ENCODE data around the gene ARPC2. TPM values are rescaled to one million over a fixed set of nuclear protein-coding genes. Genes with fewer than 3 reads are reported as not detected.

The ARPC2 gene
- total and polyA plus RNA-seq, 2 of the 13 experiments (the other 11 are each of a cell fraction or from before 2014, with no cell fraction given): 168 to 303 TPM

DNA sequence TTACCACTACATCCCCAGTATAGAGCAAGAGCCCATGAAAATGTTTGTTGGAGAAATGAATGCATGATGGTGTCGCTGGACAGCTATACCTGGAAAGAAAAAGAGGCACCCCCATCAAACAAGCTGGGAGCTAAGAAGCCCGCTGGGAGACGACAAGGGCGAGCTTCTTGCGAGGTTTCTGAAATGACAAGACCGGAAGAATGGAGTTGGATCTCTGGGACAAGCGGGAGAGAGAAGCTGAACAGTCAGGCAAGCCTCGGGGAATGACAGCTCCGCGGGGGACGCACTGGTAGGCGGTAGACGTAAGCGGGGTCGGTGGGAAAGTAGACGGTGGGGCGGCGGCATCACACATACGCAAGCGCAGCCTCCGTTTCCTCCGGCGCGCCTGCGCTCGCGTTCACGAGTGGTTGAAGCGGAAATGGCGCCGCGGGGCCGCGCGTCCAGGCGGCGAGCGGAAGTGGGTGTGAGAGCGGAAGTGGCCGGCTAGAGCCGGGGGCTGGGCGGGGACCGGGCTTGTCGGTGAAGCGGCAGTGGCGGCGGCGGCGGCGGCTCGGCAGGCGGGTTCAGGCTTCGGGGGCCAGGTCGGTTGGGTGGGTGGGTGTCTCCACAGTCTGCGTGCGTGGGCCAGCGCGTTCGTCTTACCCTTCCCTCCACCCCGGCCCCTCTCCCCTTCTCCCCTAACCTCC lies at the start of gene ARPC2 (continued):
- TF ChIP-seq, protein P1, sequence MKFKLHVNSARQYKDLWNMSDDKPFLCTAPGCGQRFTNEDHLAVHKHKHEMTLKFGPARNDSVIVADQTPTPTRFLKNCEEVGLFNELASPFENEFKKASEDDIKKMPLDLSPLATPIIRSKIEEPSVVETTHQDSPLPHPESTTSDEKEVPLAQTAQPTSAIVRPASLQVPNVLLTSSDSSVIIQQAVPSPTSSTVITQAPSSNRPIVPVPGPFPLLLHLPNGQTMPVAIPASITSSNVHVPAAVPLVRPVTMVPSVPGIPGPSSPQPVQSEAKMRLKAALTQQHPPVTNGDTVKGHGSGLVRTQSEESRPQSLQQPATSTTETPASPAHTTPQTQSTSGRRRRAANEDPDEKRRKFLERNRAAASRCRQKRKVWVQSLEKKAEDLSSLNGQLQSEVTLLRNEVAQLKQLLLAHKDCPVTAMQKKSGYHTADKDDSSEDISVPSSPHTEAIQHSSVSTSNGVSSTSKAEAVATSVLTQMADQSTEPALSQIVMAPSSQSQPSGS (CRISPR knock-in tag; IDR thresholded peaks at IDR 0.05): peak; percentile 66
- no peak for TF ChIP-seq ZSCAN22 (CRISPR knock-in tag; IDR thresholded peaks at IDR 0.05)
- 0 out of 2 replicates have a peak, but pooled peaks have one; percentile 66 for TF ChIP-seq ZNF329 (CRISPR knock-in tag; IDR thresholded peaks at IDR 0.05; ENCODE audit: low read depth)
- peak; percentile 58 for TF ChIP-seq HCFC1 (IDR thresholded peaks at IDR 0.05; ENCODE audit: low read depth, low read length)
- TF ChIP-seq SNAI1 (CRISPR knock-in tag; IDR thresholded peaks at IDR 0.05; ENCODE audit: borderline replicate concordance): peak; percentile 89; the same call in 1 of the 2 replicates
- TF ChIP-seq NFE2 (CRISPR knock-in tag; IDR thresholded peaks at IDR 0.05): no peak
- no peak for TF ChIP-seq RFXANK (CRISPR knock-in tag; IDR thresholded peaks at IDR 0.05)
- no peak for TF ChIP-seq MED13 (CRISPR knock-in tag; IDR thresholded peaks at IDR 0.05)
- no peak; the same call in 1 of the 2 replicates for TF ChIP-seq ZNF558 (CRISPR knock-in tag; IDR thresholded peaks at IDR 0.05; ENCODE audit: borderline replicate concordance)
- TF ChIP-seq TOPORS (CRISPR knock-in tag; IDR thresholded peaks at IDR 0.05): no peak
- TF ChIP-seq, protein P2, sequence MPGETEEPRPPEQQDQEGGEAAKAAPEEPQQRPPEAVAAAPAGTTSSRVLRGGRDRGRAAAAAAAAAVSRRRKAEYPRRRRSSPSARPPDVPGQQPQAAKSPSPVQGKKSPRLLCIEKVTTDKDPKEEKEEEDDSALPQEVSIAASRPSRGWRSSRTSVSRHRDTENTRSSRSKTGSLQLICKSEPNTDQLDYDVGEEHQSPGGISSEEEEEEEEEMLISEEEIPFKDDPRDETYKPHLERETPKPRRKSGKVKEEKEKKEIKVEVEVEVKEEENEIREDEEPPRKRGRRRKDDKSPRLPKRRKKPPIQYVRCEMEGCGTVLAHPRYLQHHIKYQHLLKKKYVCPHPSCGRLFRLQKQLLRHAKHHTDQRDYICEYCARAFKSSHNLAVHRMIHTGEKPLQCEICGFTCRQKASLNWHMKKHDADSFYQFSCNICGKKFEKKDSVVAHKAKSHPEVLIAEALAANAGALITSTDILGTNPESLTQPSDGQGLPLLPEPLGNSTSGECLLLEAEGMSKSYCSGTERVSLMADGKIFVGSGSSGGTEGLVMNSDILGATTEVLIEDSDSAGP (CRISPR knock-in tag; IDR thresholded peaks at IDR 0.05; ENCODE audit: borderline replicate concordance): peak; percentile 87
- peak; percentile 66 for TF ChIP-seq NRL (CRISPR knock-in tag; IDR thresholded peaks at IDR 0.05; ENCODE audit: borderline replicate concordance)
- TF ChIP-seq SKI (IDR thresholded peaks at IDR 0.05; ENCODE audit: partially characterized antibody): peak; percentile 89
- TF ChIP-seq ZFP82 (CRISPR knock-in tag; IDR thresholded peaks at IDR 0.05; ENCODE audit: borderline replicate concordance): no peak
- no peak for TF ChIP-seq ZMYM3 (CRISPR knock-in tag; IDR thresholded peaks at IDR 0.05)
- no peak for TF ChIP-seq ZFP36L2 (CRISPR knock-in tag; IDR thresholded peaks at IDR 0.05)
- no peak for TF ChIP-seq ZNF530 (CRISPR knock-in tag; IDR thresholded peaks at IDR 0.05; ENCODE audit: low read depth)
- TF ChIP-seq, protein P3, sequence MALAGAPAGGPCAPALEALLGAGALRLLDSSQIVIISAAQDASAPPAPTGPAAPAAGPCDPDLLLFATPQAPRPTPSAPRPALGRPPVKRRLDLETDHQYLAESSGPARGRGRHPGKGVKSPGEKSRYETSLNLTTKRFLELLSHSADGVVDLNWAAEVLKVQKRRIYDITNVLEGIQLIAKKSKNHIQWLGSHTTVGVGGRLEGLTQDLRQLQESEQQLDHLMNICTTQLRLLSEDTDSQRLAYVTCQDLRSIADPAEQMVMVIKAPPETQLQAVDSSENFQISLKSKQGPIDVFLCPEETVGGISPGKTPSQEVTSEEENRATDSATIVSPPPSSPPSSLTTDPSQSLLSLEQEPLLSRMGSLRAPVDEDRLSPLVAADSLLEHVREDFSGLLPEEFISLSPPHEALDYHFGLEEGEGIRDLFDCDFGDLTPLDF (CRISPR knock-in tag; IDR thresholded peaks at IDR 0.05): no peak
- TF ChIP-seq ZNF543 (CRISPR knock-in tag; IDR thresholded peaks at IDR 0.05): peak; percentile 87
- peak; percentile 81; the same call in 1 of the 2 replicates for TF ChIP-seq ZNF724P (CRISPR knock-in tag; IDR thresholded peaks at IDR 0.05; ENCODE audit: borderline replicate concordance)
- TF ChIP-seq FOXA1 (IDR thresholded peaks at IDR 0.05): no peak
- TF ChIP-seq FOXA1 (CRISPR knock-in tag; IDR thresholded peaks at IDR 0.05): peak; percentile 42
- TF ChIP-seq FOSL2 (CRISPR knock-in tag; IDR thresholded peaks at IDR 0.05): 0 out of 2 replicates have a peak, but pooled peaks have one; percentile 42
- TF ChIP-seq ZNF282 (IDR thresholded peaks at IDR 0.05; ENCODE audit: partially characterized antibody): no peak
- peak; percentile 94 for TF ChIP-seq ZNF34 (CRISPR knock-in tag; IDR thresholded peaks at IDR 0.05; ENCODE audit: borderline replicate concordance)
- no peak for TF ChIP-seq ZNF816 (CRISPR knock-in tag; IDR thresholded peaks at IDR 0.05; ENCODE audit: borderline replicate concordance)
- TF ChIP-seq MXD4 (CRISPR knock-in tag; IDR thresholded peaks at IDR 0.05): peak; percentile 79
